Measurements from ENCODE around the gene EHD1. TPM values are rescaled to one million over a fixed set of nuclear protein-coding genes. Genes with fewer than 3 reads are reported as not detected.

EHD1 gene
- total and polyA plus RNA-seq, 9 of the 15 experiments (the other 6 are each of a cell fraction or from before 2014, with no cell fraction given): 0.46 to 65.0 (median 16.4) TPM

- peak in 1 of 2 experiments; percentile 89; a peak in 2 of 4 replicates for TF ChIP-seq MLLT1 (IDR thresholded peaks at IDR 0.05)
- TF ChIP-seq SMARCE1 (IDR thresholded peaks at IDR 0.05): peak; percentile 97
- no peak for TF ChIP-seq HNRNPK (IDR thresholded peaks at IDR 0.05; ENCODE audit: low read depth, low read length, poor library complexity, severe bottlenecking)
- TF ChIP-seq PCBP1 (IDR thresholded peaks at IDR 0.05; ENCODE audit: low read depth, low read length, poor library complexity, severe bottlenecking): peak; percentile 51
- TF ChIP-seq MBD2 (IDR thresholded peaks at IDR 0.05; ENCODE audit: borderline replicate concordance, low read depth): peak; percentile 70
- no peak for TF ChIP-seq ZBTB8A (IDR thresholded peaks at IDR 0.05; ENCODE audit: partially characterized antibody)
- peak in 1 of 3 experiments; percentile 10 for TF ChIP-seq YY1 (IDR thresholded peaks at IDR 0.05; ENCODE audit: borderline replicate concordance in 1 of 3, control insufficient read depth in 1 of 3, extremely low read depth in 1 of 3, insufficient read depth in 3 of 3, insufficient read length in 1 of 3, insufficient replicate concordance in 2 of 3, low read depth in 1 of 3, low read length in 2 of 3)
- peak; percentile 88 to 100 for TF ChIP-seq TEAD1 (CRISPR knock-in tag; IDR thresholded peaks at IDR 0.05)
- peak; percentile 100 for TF ChIP-seq ATF3 (IDR thresholded peaks at IDR 0.05)
- TF ChIP-seq ATF3 (CRISPR knock-in tag; conservative IDR thresholded peaks at IDR 0.05): peak; percentile 99
- TF ChIP-seq ZBTB34 (CRISPR knock-in tag; IDR thresholded peaks at IDR 0.05): no peak
- peak; percentile 49 for TF ChIP-seq HMGN3 (IDR thresholded peaks at IDR 0.05; ENCODE audit: borderline replicate concordance, extremely low read depth, insufficient read length, low read depth, low read length)
- peak; percentile 90 for TF ChIP-seq ZNF589 (CRISPR knock-in tag; IDR thresholded peaks at IDR 0.05; ENCODE audit: low read depth)
- no peak for TF ChIP-seq ZNF274 (IDR thresholded peaks at IDR 0.05; ENCODE audit: borderline replicate concordance, low read depth, low read length)
- no peak for TF ChIP-seq ZNF124 (CRISPR knock-in tag; IDR thresholded peaks at IDR 0.05)
- TF ChIP-seq TCFL5 (CRISPR knock-in tag; conservative IDR thresholded peaks at IDR 0.05): no peak
- TF ChIP-seq, protein P1, sequence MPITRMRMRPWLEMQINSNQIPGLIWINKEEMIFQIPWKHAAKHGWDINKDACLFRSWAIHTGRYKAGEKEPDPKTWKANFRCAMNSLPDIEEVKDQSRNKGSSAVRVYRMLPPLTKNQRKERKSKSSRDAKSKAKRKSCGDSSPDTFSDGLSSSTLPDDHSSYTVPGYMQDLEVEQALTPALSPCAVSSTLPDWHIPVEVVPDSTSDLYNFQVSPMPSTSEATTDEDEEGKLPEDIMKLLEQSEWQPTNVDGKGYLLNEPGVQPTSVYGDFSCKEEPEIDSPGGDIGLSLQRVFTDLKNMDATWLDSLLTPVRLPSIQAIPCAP (CRISPR knock-in tag; IDR thresholded peaks at IDR 0.05; ENCODE audit: borderline replicate concordance): no peak
- TF ChIP-seq SMARCC2 (IDR thresholded peaks at IDR 0.05; ENCODE audit: low read depth): peak; percentile 89
- TF ChIP-seq FOXA3 (CRISPR knock-in tag; conservative IDR thresholded peaks at IDR 0.05 in 1 of 2, IDR thresholded peaks at IDR 0.05 in 1 of 2): peak in 1 of 2 experiments; percentile 78; a peak in 1 of 4 replicates
Measured at GRCh38 chr11:64854534-64855502, 23.6 kb downstream of the EHD1 start (continued).

All from K562 (cell line).